ENCODE results near the gene MCM6.
"Not testable (repeated sequence)": the region's sequence is repeated elsewhere in the genome, so short reads cannot be mapped to it uniquely, and the experiment has no call there.

Gene MCM6

GRCh38 chr2:135817466-135817865 lies 58.8 kb downstream of the MCM6 start:
- Histone ChIP-seq H3K9ac (ENCODE audit: low read depth, low read length, poor library complexity, severe bottlenecking) (no peak overlapping the region), H3K9me3 (ENCODE audit: insufficient read depth, low read depth, low read length) (0 out of 2 replicates have a peak, but pooled peaks cover 2% of the 10 kb centered on the region), H3K27me3 (ENCODE audit: insufficient read depth, low read length, poor library complexity, severe bottlenecking) (no peaks in the 10 kb centered on the region), H3K9me2 (replicated peaks; ENCODE audit: low read depth, low read length) (no peaks in the 10 kb centered on the region), H3K4me1 (ENCODE audit: insufficient read depth, low read length, poor library complexity, severe bottlenecking) (peaks cover 26% of the 10 kb centered on the region), H3K36me3 (ENCODE audit: insufficient read depth, low read length) (no peaks in the 10 kb centered on the region), H3K4me3 (ENCODE audit: low read length, poor library complexity, severe bottlenecking) (no peak overlapping the region), H3K4me2 (ENCODE audit: low read depth, low read length, poor library complexity, severe bottlenecking) (no peak overlapping the region), H3F3A (ENCODE audit: low read depth) (0 out of 2 replicates have a peak, but pooled peaks cover 6% of the 10 kb centered on the region), H3K79me2 (ENCODE audit: insufficient read depth, low read length) (peaks cover 13% of the 10 kb centered on the region; the same call in 1 of the 2 replicates), H4K20me1 (ENCODE audit: insufficient read depth, low read length, poor library complexity, severe bottlenecking) (no peaks in the 10 kb centered on the region), H2AFZ (ENCODE audit: low read length) (no peak overlapping the region)
- TF ChIP-seq EZH2phosphoT487 (IDR thresholded peaks at IDR 0.05; ENCODE audit: borderline replicate concordance): no peak
- TF ChIP-seq, protein P1, sequence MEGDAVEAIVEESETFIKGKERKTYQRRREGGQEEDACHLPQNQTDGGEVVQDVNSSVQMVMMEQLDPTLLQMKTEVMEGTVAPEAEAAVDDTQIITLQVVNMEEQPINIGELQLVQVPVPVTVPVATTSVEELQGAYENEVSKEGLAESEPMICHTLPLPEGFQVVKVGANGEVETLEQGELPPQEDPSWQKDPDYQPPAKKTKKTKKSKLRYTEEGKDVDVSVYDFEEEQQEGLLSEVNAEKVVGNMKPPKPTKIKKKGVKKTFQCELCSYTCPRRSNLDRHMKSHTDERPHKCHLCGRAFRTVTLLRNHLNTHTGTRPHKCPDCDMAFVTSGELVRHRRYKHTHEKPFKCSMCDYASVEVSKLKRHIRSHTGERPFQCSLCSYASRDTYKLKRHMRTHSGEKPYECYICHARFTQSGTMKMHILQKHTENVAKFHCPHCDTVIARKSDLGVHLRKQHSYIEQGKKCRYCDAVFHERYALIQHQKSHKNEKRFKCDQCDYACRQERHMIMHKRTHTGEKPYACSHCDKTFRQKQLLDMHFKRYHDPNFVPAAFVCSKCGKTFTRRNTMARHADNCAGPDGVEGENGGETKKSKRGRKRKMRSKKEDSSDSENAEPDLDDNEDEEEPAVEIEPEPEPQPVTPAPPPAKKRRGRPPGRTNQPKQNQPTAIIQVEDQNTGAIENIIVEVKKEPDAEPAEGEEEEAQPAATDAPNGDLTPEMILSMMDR (conservative IDR thresholded peaks at IDR 0.05; ENCODE audit: low read length): no peak

GRCh38 chr2:135815269-135815668 lies 61.0 kb downstream of the MCM6 start:
- TF ChIP-seq, protein P1 (conservative IDR thresholded peaks at IDR 0.05; ENCODE audit: low read length): no peak
- TF ChIP-seq EZH2phosphoT487 (IDR thresholded peaks at IDR 0.05; ENCODE audit: borderline replicate concordance): no peak
- Histone ChIP-seq H3K36me3 (ENCODE audit: insufficient read depth, low read length) (no peaks in the 10 kb centered on the region), H3K9me3 (ENCODE audit: insufficient read depth, low read depth, low read length) (no peaks in the 10 kb centered on the region), H3F3A (ENCODE audit: low read depth) (0 out of 2 replicates have a peak, but pooled peaks cover 2% of the 10 kb centered on the region), H3K79me2 (ENCODE audit: insufficient read depth, low read length) (no peaks in the 10 kb centered on the region), H3K9me2 (replicated peaks; ENCODE audit: low read depth, low read length) (no peaks in the 10 kb centered on the region), H4K20me1 (ENCODE audit: insufficient read depth, low read length, poor library complexity, severe bottlenecking) (no peaks in the 10 kb centered on the region), H3K4me3 (ENCODE audit: low read length, poor library complexity, severe bottlenecking) (no peak overlapping the region), H3K4me2 (ENCODE audit: low read depth, low read length, poor library complexity, severe bottlenecking) (no peak overlapping the region), H3K9ac (ENCODE audit: low read depth, low read length, poor library complexity, severe bottlenecking) (no peak overlapping the region), H2AFZ (ENCODE audit: low read length) (no peak overlapping the region), H3K4me1 (ENCODE audit: insufficient read depth, low read length, poor library complexity, severe bottlenecking) (peaks cover 7% of the 10 kb centered on the region), H3K27me3 (ENCODE audit: insufficient read depth, low read length, poor library complexity, severe bottlenecking) (no peaks in the 10 kb centered on the region)

DNA sequence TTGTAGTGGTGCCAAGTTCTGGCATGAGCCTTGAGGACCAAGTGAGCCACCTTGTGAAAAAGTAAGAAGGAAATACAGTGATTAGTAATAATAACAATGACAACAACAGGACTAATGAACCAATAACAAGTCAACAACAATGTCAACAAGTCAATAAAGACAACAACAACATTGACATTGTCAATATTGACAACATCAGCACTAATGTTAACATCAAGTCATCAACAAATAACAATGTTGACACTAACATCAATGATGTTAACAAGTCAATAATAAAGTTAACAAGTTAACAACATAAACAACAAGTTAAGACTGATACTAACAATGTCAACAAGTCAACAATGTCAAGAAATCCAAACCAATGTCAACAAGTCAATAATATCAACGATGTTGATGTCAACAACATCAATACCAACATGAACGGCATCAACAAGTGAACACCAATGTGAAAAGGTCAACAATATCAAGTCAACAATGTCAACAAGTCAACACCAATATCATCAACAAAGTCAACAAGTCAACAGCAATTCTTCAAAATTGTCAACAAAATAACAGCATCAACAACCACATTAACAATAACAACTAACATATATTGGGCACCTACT lies 63.2 kb downstream of the MCM6 start:
- H4K20me1 ChIP-seq (ENCODE audit: insufficient read depth, low read length, poor library complexity, severe bottlenecking): no peaks in the 10 kb centered on the region
- no peaks in the 10 kb centered on the region for H3K4me1 ChIP-seq (ENCODE audit: insufficient read depth, low read length, poor library complexity, severe bottlenecking)
- no peaks in the 10 kb centered on the region for H3K79me2 ChIP-seq (ENCODE audit: insufficient read depth, low read length)
- H3F3A ChIP-seq (ENCODE audit: low read depth): no peaks in the 10 kb centered on the region
- no peak overlapping the region for H3K9ac ChIP-seq (ENCODE audit: low read depth, low read length, poor library complexity, severe bottlenecking)
- H3K36me3 ChIP-seq (ENCODE audit: insufficient read depth, low read length): no peaks in the 10 kb centered on the region
- no peak for TF ChIP-seq EZH2phosphoT487 (IDR thresholded peaks at IDR 0.05; ENCODE audit: borderline replicate concordance)
- TF ChIP-seq, protein P1 (conservative IDR thresholded peaks at IDR 0.05; ENCODE audit: low read length): no peak
- H3K9me2 ChIP-seq (replicated peaks; ENCODE audit: low read depth, low read length): no peaks in the 10 kb centered on the region
- no peak overlapping the region for H3K4me3 ChIP-seq (ENCODE audit: low read length, poor library complexity, severe bottlenecking)
- no peak overlapping the region for H3K4me2 ChIP-seq (ENCODE audit: low read depth, low read length, poor library complexity, severe bottlenecking)
- H2AFZ ChIP-seq (ENCODE audit: low read length): no peak overlapping the region
- H3K27me3 ChIP-seq (ENCODE audit: insufficient read depth, low read length, poor library complexity, severe bottlenecking): no peaks in the 10 kb centered on the region
- no peaks in the 10 kb centered on the region for H3K9me3 ChIP-seq (ENCODE audit: insufficient read depth, low read depth, low read length)

- H3K9me3 ChIP-seq (ENCODE audit: insufficient read depth, low read depth, low read length); H3K4me2 ChIP-seq (ENCODE audit: low read depth, low read length, poor library complexity, severe bottlenecking); H4K20me1 ChIP-seq (ENCODE audit: insufficient read depth, low read length, poor library complexity, severe bottlenecking); H3K27me3 ChIP-seq (ENCODE audit: insufficient read depth, low read length, poor library complexity, severe bottlenecking); H3F3A ChIP-seq (ENCODE audit: low read depth); H3K9ac ChIP-seq (ENCODE audit: low read depth, low read length, poor library complexity, severe bottlenecking); H3K4me1 ChIP-seq (ENCODE audit: insufficient read depth, low read length, poor library complexity, severe bottlenecking); H3K4me3 ChIP-seq (ENCODE audit: low read length, poor library complexity, severe bottlenecking); H3K36me3 ChIP-seq (ENCODE audit: insufficient read depth, low read length); H3K79me2 ChIP-seq (ENCODE audit: insufficient read depth, low read length); H3K9me2 ChIP-seq (replicated peaks; ENCODE audit: low read depth, low read length); H2AFZ ChIP-seq (ENCODE audit: low read length): not testable (repeated sequence)
Observed at GRCh38 chr2:135807874-135808273, 68.4 kb downstream of the MCM6 start.
